GM12865 (cell line): ENCODE results near the gene DPH3.
A peak's percentile ranks its signal among the peaks of the same experiment; 100 is the strongest.

Experiments used
- DNase-seq: peaks from one replicate; pipeline ENCODE4 v3.0.0; 2010; ENCODE audit warnings: low read depth
- H3K4me3 ChIP-seq: 2 replicates; pipeline ENCODE4 v1.5.1; 2011; ENCODE audit warnings: mild to moderate bottlenecking, low read depth, low read length, control low read depth
- CTCF ChIP-seq: IDR thresholded peaks from 2 replicates; pipeline ENCODE4 v1.5.1; 2011; ENCODE audit warnings: low read length, control low read depth, low read depth, inconsistent platforms; ENCODE audit not compliant: insufficient read depth; ENCODE audit errors: missing control alignments

The DPH3 gene

GRCh38 chr3:16251316-16252085 is 13.2 kb downstream of the DPH3 start:
- no peak overlapping the region for H3K4me3 ChIP-seq
- no peak for DNase-seq
- TF ChIP-seq CTCF = no peak

GRCh38 chr3:16249886-16250285 is 14.9 kb downstream of the DPH3 start:
- no peak for TF ChIP-seq CTCF
- H3K4me3 ChIP-seq = no peak overlapping the region
- DNase-seq = no peak

GRCh38 chr3:16249336-16249735 is 15.4 kb downstream of the DPH3 start:
- peak; percentile 33 for DNase-seq
- H3K4me3 ChIP-seq = no peak overlapping the region
- peak; percentile 32 for TF ChIP-seq CTCF

- DNase-seq = no peak
- TF ChIP-seq CTCF = no peak
These were observed 16.2 kb downstream of the DPH3 start for GRCh38 chr3:16248556-16248955.

GRCh38 chr3:16247282-16248061 is 17.3 kb downstream of the DPH3 start:
- H3K4me3 ChIP-seq = peak overlapping the region; percentile 19
- DNase-seq = peak; percentile 87
- peak; percentile 88 for TF ChIP-seq CTCF

More at GRCh38 chr3:16248556-16248955, 16.2 kb downstream of the DPH3 start:
- no peak overlapping the region for H3K4me3 ChIP-seq

- TF ChIP-seq CTCF = no peak
- no peak for DNase-seq
- no peak overlapping the region for H3K4me3 ChIP-seq
These were observed 19.1 kb downstream of the DPH3 start for GRCh38 chr3:16245609-16246008.
